Activated CD4-positive, alpha-beta T cell treated with anti-CD3 and anti-CD28 coated beads, Interleukin-2, Interleukin-6, amounts not matched to agents 100 ng/mL and 50 ng/mL, durations not matched to agents 16 hours and 8 hours (primary cell): ENCODE results near the gene AOAH.
"Not testable (repeated sequence)": the region's sequence is repeated elsewhere in the genome, so short reads cannot be mapped to it uniquely, and the experiment has no call there.

Experiments
- DNase-seq: peaks from one replicate; pipeline ENCODE4 v3.0.0-alpha.2; 2020

The AOAH gene

GRCh38 chr7:36504216-36504615, 220.1 kb downstream of the AOAH start:
- not testable (repeated sequence) for DNase-seq

GRCh38 chr7:36497775-36498174, 226.5 kb downstream of the AOAH start:
- DNase-seq: no peak

DNA sequence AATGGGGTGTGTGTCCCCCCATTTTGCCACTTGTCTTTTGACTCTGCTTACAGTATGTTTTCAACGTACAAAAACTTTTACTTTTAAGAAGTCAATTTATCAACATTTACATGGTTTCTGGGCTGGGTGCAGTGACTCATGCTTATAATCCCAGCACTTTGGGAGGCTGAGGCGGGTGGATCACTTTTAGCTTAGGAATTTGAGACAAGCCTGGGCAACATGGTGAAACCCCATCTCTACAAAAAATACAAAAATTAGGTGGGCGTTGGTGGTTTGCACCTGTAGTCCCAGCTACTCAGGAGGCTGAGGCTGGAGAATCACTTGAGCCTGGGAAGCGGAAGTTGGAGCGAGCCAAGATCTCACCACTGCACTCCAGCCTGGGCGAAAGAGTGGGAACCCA, 227.1 kb downstream of the AOAH start:
- DNase-seq: not testable (repeated sequence)

- no peak for DNase-seq
Measured at GRCh38 chr7:36496576-36496975, 227.7 kb downstream of the AOAH start.

DNA sequence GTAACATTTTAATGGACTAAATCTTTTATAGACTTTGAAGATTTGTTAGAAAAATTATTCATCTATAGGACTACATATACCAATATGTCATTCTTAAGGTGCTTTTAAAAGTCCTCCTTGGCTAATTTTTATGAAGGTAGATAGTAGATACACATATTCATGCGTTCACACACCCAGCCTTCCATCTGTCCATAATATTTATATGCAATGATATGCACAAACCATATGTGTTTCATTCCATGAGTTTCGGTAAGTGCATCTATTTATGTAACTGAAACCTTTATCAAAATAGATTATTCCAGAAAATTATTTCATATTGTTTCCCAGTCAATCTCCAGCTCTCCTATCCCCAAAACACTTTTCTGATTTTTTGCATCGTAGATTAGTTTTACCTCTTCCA, 233.0 kb downstream of the AOAH start:
- no peak for DNase-seq

GRCh38 chr7:36490419-36490830, 233.9 kb downstream of the AOAH start:
- no peak for DNase-seq

GRCh38 chr7:36488672-36489071, 235.6 kb downstream of the AOAH start:
- not testable (repeated sequence) for DNase-seq

DNA sequence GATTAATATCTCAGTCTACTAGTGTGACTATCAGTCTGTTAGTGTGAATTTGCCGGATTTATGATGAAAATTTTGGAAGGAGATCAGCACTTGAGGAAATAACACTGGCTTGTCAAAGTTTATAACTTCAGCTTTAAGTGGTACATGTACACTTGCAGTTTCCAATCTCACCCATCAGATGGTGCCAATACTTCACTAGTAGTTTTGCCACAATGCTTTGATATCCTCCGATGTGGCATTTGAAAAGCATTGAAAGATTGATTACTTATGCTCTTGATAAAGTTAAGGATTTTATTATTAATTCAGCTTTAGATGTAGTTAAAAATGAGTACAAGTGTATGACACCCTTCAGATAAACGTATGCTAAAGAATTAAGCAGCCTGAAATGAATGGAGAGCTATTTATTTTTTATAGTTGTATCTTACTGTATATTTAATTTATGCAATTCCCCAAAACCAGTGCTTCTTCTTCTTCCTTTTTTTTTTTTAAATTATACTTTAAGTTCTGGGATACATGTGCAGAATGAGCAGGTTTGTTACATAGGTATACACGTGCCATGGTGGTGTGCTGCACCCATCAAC, 236.4 kb downstream of the AOAH start:
- DNase-seq: peak; percentile 73

DNA sequence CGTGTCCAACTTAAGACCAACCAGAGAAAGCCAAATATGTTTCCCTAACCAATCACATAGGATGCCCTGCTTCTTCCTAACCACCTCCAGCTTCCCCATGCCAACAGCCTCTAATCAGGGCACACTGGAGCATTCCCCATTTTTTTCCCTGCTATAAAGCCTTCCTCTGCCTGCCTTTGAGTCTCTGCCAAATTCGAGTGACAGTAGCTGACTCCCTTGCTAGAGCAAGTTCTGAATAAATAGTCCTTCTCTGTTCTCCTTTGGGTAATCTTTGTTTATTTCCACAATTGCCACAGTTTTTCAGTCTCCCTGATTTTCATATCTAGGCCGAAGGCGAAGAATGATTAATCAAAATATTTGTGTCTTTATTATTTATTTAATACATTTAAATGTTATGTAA, 238.0 kb downstream of the AOAH start:
- DNase-seq: no peak

GRCh38 chr7:36484265-36484664, 240.0 kb downstream of the AOAH start:
- DNase-seq: no peak

GRCh38 chr7:36483853-36484252, 240.4 kb downstream of the AOAH start:
- not testable (repeated sequence) for DNase-seq

GRCh38 chr7:36478745-36479144, 245.5 kb downstream of the AOAH start:
- no peak for DNase-seq

DNA sequence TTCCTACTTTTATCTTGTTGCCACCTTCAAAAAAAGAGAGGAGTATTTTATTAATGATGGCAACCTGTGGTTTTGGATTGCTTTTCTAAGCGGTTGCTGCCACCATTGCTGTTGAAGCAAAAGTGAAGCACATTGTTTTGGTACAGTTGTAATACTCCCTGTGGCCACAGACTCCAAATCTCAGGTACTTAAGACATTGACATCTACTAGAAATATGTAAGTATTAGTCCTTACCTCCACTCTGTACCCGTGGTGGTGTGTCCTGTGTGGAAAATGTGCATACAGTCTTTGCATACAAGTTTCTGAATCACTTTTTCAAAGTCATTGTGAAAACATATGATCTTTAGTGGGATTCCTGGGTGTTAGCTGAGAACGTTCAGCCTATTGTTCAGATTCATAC, 248.9 kb downstream of the AOAH start:
- peak; percentile 52 for DNase-seq

DNA sequence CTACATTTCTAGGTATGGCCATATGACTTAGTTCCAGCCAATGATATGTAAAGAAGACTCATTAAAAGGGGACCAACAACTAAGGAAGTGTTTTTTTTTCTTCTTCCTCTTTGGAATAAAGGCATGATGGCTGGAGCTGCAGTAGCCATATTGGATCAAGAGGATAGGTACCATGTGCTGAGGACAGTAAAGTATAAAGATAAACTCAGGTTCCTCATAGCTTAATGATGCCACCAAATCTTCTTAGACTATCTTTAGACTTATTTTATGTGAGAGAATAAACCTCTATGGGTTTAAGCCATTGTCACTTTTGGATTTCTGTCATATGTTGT, 249.3 kb downstream of the AOAH start:
- no peak for DNase-seq

DNA sequence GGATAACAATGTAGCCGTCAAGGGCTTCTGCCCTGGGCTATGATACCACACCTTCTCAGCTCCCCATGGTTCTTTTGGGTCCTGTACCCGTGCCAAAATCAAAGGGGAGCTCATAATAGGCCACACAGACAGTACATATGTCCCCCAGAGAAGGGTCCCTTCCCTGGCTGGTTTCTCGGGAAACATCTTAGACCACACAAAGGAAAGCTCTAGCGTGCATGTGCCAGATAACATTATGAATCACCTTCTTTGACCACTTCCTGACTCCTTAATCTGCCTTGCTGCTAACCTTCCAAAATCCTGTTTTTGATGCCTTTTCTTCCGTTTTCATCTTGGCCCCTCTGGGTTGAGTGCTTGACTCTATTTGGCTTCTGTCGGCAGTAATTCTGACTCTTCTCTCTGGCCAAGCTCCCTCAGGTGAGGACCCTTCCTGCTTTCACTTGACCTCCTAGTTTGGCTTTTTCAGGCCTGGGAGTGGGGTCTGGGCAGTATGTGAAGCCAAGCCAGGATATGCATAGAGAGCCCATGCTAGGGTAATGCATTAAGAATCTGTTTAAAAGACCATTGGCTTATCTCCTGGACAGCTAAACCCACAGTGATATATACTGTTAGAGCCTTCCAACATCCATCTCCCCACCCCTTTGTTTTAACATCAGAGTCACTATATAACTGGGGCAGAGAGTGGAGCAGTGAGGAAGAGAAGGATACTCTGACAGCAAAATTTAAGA, 249.8 kb downstream of the AOAH start:
- peak; percentile 63 for DNase-seq

GRCh38 chr7:36473454-36474282, 250.6 kb downstream of the AOAH start:
- peak; percentile 76 for DNase-seq

GRCh38 chr7:36472141-36472729, 252.1 kb downstream of the AOAH start:
- no peak for DNase-seq

DNA sequence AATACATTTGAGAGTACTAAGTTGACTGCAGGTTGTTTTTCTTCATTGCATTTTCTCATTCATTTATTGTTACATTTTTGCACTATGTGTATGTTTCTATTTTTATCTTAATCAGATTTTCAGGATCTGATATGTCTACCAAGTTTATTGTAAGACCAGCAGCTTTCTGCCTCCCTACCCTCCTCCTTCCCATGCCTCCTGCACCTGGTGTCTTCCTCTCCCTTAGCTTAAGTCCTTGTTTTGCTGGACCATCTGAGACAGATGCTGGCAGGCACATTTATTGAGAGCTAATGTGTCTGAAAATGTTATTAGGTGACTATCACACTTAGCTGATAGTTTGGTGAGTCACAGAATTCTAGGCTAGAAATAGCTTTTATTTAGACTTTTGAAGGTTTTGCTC, 255.1 kb downstream of the AOAH start:
- no peak for DNase-seq

DNA sequence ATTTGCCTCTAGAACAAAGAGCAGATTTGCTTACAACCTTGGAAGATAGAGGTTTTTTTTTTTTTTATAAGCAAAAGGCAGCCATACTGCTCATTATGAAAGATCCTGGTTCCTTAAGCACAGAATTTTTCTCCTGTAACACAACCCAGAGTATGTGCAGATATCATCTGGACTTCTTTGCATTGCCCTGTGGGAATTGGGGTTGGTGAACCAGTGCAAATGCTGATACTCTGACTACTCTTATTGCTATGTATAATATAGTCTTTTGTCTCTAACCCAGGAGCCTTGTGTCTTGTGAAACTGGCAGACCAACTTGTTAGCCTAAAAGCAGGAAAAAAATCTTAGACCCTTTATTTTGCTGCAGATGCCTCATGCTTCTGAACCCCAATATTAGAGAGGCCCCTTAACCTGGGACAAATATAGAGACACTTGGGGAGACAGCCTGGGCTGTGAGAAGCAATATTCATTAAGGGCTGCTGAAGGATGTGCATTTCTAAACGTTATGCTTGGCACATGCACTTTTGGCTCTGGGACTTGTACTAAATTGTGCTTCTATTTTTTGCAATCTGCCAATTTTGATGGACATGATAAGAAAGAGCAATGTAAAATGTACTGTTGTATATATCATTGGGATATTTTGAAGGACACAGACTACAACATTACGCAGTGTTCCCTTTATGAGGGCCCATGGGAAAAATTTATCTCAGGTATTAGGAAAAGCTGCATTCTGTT, 255.8 kb downstream of the AOAH start:
- no peak for DNase-seq

- DNase-seq: not testable (repeated sequence)
Measured at GRCh38 chr7:36466001-36466400, 258.3 kb downstream of the AOAH start.

- DNase-seq: no peak
Measured at GRCh38 chr7:36464271-36464670, 260.0 kb downstream of the AOAH start.
